Measurements from ENCODE around the gene QSER1.
"Not testable (repeated sequence)": the region's sequence is repeated elsewhere in the genome, so short reads cannot be mapped to it uniquely, and the experiment has no call there.

Gene QSER1

GRCh38 chr11:32892355-32893092, at the start of gene QSER1:
TSS of gene QSER1 (plus strand) at chr11:32892811. CDS start at chr11:32893126, 315 bp downstream.
- DNase-seq = peak; percentile 43 to 55

DNA sequence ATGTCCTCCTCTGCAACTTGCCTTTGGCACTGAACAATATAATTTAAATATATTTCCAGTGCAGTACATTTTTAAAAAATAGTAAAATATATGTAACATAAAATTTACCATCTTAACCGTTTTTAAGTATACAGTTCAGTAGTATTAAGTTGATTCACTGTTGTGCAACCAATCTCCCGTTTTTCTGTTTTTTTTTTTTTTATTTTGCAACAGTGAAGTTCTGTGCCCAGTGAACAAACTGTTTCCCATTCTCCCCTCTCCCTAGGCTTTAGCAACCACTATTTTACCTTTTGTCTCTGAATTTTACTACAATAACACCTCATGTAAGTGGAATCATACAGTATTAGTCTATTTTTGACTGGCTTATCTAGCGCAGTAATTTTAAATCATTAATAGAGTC, 49.1 kb upstream of the QSER1 start:
- no peak for DNase-seq

- DNase-seq = no peak
These were observed 45.1 kb upstream of the QSER1 start for GRCh38 chr11:32847511-32847910.

DNA sequence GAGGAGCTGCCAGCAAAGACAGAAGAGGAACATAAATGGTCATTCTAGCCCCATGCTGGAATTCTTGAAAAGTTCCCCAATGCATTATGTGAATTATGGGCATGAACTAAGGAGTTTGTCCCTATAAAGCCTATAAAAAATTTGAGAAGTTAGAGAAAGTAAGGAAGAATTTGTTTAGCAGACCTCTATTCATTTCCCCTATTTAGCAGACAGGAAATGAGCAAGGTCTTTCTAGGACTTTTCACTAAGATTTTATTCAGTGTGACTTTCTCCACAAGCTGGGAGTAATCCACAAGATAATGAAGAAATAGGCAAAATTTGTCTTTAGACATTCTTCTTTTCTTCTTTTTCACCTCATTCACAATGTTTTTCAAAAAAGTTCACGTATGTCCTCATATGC, 42.9 kb upstream of the QSER1 start:
- no peak for DNase-seq

- DNase-seq = no peak
These were observed 41.4 kb upstream of the QSER1 start for GRCh38 chr11:32851251-32851650.

DNA sequence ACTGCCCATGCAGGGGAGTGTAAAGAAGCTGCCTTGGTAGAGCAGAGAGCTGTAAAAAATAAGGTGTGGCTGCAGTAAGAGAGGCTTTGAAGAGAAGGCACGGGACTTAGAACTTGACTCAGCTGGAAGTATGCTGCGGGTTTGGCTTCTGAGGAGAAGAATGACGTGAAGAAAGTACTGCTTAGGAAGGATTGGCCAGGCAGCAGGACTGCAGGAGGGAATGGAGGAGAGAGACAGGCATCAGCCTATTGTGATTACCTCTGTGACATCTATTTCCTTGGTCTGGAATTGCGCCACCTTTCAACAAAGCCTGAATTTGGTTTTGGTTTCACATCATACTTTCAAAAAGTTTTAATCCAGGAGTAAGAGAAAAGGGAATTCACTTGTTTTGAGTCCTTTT, 40.4 kb upstream of the QSER1 start:
- no peak for DNase-seq

DNA sequence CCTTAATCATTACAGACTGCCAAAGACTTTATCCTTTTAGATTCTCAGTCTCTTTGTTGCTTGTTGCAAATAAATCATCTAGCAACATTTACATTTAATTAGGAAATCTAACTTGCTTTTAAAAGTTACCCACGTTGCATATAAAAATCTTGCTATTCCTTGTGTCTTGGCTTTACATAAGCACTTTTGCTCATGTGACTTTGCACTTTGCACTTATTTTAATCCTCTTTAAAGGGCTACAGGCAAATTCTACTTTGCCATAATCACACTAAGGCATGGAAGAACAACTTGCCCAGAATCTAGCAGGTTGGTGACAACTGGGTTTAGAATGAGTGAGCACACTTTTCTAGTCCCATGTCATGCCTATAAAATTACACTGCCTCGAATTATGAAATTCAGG, 37.0 kb upstream of the QSER1 start:
- DNase-seq = no peak

DNA sequence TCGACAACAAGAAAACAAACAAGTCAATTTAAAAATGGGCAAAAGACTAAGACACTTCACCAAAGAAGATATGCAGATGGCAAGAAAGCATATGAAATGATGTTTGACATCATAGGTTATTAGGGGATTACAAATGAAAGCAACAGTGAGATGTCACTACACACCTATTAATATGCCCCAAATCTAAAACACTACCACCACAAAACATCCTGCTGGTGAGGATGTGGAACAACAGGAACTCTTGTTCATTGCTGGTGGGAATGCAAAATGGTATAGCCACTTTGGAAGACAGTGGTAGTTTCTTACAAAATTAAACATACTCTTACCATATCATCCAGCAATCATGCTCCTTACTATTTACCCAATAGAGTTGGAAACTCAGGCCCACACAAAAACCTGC, 33.9 kb upstream of the QSER1 start:
- DNase-seq = no peak

GRCh38 chr11:32861850-32862577, 30.6 kb upstream of the QSER1 start:
- no peak for DNase-seq

DNA sequence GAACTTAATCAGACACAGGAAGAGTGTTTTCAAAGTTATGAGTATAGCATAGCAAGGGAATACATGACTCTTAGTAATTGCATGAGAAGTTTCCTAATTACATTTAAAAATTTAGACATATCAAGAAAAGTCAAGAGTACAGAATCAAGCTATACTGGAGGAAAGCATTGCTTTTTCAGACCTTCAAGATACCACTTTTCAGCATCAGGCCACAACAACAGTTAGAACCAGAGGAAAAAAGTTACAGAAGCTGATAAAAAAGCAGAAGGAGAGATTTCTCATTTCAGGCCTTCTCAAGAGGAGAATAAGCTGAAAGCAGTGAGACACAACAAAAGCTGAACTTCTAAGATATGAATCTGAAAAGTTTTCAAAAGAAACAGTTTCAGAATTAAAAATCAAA, 28.1 kb upstream of the QSER1 start:
- DNase-seq = no peak

- DNase-seq = not testable (repeated sequence)
These were observed 23.9 kb upstream of the QSER1 start for GRCh38 chr11:32868752-32869151.

DNA sequence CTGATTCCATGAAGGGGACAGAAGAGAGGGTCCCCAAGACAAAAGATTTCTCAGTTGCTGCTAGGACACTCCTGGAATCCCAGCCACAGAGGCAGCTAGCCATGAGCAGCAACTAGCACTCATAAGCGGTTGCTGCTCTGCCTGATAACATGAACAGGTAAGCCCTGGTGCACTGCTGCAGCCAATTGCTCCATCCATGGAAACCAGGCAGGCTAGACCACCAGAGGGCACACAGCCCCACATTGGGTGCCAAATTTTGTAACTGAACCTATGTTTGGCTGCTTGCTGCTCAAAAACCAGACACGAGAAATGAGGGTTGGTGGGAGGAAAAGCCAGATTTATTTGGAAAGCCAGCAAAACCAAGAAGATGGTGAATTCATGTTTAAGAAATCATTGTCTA, 21.9 kb upstream of the QSER1 start:
- peak in 1 of 2 experiments; percentile 32 for DNase-seq

GRCh38 chr11:32874132-32874531, 18.5 kb upstream of the QSER1 start:
- DNase-seq = no peak

- no peak for DNase-seq
These were observed 11.3 kb upstream of the QSER1 start for GRCh38 chr11:32881286-32881685.

DNA sequence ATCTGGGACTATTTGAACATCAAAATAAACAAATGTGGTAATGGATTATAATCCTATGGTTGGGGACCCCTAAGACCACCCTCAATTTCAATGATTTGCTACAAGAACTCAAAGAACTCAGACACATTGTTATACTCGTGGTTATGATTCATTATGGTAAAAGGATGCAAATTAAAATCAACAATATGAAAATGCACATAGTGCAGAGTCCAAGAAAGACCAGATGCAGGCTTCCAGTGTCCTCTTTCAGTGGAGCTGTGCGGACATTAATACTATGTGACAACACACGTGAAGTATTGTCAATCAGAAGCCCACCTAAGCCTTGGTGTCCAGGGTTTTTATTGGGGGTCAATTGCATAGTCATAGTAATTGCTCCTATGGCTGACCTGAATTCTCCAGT, 9.2 kb upstream of the QSER1 start:
- DNase-seq = no peak

GRCh38 chr11:32884023-32884422, 8.6 kb upstream of the QSER1 start:
- no peak for DNase-seq

GRCh38 chr11:32884770-32885384, 7.7 kb upstream of the QSER1 start:
- DNase-seq = peak in 1 of 2 experiments; percentile 21

GRCh38 chr11:32885556-32885955, 7.1 kb upstream of the QSER1 start:
- DNase-seq = no peak

- no peak for DNase-seq
These were observed 6.4 kb upstream of the QSER1 start for GRCh38 chr11:32886180-32886579.

DNA sequence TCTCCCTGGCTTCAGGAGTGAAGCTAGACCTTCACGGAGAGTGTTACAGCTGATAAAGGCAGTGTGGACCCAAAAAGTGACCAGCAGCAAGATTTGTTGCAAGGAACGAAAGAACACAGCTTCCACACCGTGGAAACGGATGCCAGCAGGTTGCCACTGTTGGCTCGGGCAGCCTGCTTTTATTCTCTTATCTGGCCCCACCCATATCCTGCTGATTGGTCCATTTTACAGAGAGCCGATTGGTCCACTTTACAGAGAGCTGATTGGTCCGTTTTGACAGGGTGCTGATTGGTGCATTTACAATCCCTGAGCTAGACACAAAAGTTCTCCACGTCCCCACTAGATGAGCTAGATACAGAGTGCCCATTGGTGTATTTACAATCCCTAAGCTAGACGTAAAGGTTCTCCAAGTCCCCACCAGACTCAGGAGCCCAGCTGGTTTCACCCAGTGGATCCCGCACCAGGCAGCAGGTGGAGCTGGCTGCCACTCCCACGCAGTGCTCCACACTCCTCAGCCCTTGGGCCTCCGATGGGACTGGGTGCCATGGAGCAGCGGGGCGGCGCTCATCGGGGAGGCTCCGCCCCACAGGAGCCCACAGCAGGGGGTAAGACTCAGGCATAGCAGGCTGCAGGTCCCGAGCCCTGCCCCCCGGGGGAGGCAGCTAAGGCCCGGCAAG, 4.8 kb upstream of the QSER1 start:
- not testable (repeated sequence) for DNase-seq

GRCh38 chr11:32888384-32888710, 4.3 kb upstream of the QSER1 start:
- not testable (repeated sequence) for DNase-seq

DNA sequence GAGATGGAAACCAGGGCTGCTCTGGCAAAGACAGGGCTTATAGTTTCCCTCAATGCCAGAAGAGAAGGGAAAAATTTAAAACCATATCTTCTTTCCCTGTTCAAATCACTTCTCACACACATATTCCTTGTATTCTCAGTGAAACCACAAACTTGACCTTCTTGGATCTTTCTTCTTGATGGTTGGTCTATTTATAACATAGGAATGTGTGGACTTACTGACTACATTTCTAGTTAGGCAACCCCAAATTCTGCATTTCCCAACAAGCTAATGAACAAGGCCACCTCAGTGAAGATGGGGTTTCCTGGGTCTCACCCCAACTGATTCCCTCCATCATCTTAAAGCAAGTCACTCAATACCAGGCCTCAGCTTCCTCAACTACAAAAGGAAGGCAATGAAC, 3.8 kb upstream of the QSER1 start:
- no peak for DNase-seq

DNA sequence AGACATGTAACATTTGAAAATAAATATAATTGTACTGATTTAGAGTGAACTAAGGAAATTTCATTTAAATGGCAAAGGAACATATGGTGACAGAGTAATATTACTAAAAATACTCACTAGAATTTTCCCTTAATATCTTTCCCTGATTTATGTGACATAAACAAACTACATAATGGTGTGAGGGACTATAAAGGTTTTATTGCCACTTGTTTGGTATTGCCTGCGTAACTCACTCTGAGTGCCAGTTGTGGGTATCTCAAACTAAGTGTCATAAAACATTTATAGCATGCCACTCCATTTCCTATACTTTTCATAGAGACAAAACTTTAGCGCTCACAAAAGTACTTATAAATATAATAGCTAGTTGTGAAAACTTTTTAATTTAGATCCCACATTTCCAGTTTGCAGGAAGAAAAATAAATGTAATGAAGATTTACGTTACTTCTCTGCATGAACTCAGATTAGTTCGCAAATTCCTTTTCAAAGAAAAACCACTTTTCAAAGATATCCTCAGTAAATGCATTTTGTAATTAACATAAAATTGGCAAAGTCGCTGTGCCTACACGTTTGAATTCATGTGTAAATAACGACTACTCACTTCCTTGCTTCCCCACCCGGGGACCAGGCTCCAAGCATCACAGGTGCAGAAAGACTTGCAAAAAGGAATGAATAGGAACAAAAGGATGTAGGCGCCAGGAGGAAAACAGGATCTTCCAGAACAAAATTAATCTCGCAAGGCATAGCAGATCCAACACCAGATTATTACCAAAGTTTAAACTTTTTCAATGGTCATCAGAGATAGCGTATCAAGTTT, 1.6 kb upstream of the QSER1 start:
- DNase-seq = no peak

Measured in SW 1271 (cell line).